ENCODE measurements around the gene LSR.

The LSR gene, protein sequence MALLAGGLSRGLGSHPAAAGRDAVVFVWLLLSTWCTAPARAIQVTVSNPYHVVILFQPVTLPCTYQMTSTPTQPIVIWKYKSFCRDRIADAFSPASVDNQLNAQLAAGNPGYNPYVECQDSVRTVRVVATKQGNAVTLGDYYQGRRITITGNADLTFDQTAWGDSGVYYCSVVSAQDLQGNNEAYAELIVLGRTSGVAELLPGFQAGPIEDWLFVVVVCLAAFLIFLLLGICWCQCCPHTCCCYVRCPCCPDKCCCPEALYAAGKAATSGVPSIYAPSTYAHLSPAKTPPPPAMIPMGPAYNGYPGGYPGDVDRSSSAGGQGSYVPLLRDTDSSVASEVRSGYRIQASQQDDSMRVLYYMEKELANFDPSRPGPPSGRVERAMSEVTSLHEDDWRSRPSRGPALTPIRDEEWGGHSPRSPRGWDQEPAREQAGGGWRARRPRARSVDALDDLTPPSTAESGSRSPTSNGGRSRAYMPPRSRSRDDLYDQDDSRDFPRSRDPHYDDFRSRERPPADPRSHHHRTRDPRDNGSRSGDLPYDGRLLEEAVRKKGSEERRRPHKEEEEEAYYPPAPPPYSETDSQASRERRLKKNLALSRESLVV

GRCh38 chr19:35248310-35249145 lies at the start of gene LSR:
Gene LSR, plus strand, starts transcription at chr19:35249002. Its CDS starts 21 bp downstream, at chr19:35249023.
- DNase-seq, result peak; percentile 91 to 92

- no peak for DNase-seq
Measured at GRCh38 chr19:35199481-35199880, 49.3 kb upstream of the LSR start.

DNA sequence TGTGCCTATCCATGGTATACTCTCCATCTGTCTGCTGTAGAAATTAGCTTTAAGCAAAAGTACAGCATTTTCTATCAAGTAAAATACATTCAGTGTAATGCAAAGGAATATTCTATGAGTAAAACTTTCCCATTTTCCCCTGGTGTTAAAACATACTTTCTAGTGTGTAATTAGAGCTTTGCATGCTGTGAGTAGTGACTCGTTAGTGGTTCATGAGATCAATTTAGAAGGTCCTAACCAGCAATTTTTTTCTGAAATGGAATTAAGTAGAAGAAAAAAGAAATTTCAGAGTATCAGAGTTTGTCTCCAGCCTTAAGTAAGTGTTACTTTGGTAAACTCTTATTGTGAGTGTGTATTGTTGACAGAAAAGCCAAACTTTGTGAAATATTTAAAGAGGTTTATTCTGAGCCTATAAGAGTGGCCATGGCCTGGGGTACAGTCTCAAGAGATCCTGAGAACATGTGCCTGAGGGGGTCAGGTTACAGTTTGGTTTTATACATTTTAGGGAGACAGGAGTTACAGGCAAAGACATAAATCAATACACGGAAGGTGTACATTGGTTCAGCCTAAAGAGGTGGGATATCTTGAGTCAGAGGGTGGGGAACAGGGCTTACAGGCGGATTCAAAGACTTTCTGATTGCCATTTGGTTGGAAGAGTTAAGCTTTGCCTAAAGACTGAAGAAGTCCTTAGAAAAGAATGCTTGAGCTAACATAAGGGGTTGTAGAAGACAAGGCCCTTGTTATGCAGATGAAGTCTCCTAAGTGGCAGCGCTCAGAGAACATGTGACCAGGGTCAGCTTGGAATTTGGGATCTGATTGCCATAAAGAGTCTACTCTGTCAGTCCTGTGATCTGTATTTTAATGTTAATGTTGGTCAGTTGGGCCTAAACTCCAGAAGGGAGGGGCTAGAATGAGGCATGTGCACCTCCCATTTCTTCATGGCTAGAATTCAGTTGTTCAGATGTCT lies 45.8 kb upstream of the LSR start:
- DNase-seq, result no peak

GRCh38 chr19:35204799-35205732 lies 43.7 kb upstream of the LSR start:
- DNase-seq, result no peak

- DNase-seq, result no peak
Measured at GRCh38 chr19:35205733-35206323, 43.0 kb upstream of the LSR start.

DNA sequence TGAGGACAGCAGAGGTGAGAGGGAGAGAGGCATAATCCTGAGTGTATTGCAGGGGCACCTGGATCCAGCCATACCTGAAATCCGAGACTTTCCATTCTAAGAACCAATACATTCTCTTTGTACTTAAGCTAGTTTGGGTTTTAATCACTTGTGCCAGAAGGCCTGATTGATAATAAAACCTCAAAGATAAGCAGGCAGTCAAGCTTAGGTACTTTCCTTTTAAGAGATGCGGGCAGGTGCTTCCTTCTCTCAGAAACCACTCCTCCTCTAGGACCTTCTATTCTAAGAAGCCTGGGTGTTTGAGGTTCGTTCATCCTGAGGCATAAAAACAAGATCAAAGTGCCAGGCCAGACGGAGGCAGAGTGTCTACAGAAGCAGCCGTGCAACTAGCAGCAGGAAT lies 42.4 kb upstream of the LSR start:
- no peak for DNase-seq

DNA sequence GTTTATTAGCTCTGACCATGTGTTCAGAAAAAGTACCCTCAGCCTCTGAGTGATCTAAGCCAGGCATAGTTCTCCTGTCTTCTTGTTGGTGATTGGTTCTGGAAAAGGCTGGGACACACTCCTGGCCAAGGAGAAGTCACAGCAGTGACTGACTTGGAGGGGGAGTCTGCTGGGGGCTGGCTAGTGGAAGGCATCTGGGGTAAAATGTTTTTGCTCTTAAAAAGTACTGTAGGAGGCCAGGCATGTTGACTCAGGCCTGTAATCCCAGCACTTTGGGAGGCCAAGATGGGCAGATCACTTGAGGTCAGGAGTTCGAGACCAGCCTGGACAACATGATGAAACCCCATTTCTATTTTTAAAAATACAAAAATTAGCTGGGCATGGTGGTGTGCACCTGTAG lies 41.9 kb upstream of the LSR start:
- DNase-seq, result no peak

DNA sequence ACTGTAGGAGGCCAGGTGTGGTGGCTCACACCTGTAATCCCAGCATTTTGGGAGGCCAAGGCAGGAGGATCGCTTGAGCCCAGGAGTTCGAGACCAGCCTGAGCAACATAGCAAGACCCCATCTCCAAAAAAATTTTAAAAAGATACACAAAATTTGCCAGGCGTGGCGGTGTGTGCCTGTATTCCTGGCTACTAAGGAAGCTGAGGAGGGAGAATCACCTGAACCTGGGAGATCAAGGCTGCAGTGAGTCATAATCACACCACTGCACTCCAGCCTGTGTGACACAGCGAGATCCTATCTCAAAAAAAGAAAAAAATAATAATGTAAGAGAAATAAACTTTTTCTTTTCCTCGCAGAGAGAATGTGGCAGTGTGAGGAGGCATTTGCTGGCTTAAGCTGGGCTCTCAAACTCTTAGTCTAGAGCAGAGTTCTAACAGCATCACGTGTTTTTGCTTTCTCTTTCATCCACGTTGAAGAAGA lies 41.4 kb upstream of the LSR start:
- no peak for DNase-seq

DNA sequence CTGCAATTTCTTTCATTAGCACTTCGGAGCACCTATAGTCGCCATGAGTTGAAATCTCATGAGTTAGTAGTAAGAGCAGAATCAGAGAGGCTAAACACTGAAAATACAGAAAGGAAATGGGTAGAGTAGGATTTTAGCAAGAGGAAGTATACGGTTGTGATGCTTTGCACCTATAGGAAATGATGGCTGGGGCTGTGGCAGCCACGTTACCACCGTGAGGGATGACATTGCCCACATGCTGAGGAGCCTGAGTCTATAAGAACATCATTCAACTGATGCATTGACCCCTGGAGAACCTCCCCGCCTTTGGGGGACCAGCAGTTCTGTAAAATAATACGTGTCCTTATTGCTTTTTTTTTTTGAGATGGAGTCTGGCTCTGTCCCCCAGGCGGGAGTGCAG lies 40.7 kb upstream of the LSR start:
- DNase-seq, result no peak

GRCh38 chr19:35209646-35210045 lies 39.2 kb upstream of the LSR start:
- DNase-seq, result no peak

- no peak for DNase-seq
Measured at GRCh38 chr19:35211545-35212230, 37.1 kb upstream of the LSR start.

- DNase-seq, result no peak
Measured at GRCh38 chr19:35212241-35212640, 36.6 kb upstream of the LSR start.

- peak; percentile 23 to 65 for DNase-seq
Measured at GRCh38 chr19:35213663-35214632, 34.9 kb upstream of the LSR start.

GRCh38 chr19:35214766-35215422 lies 33.9 kb upstream of the LSR start:
- DNase-seq, result no peak

DNA sequence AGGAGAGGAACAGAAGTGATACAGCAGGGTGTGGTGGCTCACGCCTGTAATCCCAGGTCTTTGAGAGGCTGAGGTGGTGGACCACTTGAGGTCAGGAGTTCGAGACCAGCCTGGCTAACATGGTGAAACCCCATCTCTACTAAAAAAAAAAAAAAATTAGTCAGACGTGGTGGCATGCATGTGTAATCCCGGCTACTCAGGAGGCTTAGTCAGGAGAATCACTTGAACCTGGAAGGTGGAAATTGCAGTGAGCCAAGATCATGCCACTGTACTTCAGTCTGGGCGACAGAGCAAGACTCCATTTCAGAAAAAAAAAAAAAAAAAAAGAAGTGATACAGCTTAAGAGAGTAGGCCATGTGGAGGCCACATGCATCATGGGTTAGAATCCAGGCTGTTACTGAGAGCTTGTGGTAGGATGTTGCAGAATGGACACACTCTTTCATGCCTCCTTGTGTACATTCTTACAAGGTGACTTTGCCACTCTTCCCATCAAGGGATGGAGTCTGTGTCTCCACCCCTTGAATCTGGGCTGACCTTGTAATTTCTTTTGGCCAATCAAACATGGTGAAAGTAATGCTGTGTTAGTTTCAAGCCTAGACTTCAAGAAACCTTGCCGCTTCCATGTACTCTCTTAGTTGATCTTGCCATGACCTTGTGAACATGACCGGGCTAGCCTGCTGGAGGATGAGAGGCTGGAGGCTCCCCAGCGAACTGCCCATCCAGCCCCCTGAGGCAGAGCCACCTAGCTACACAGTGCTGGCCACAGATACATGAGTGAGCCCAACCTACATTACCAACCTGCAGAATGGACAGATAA lies 32.6 kb upstream of the LSR start:
- no peak for DNase-seq

DNA sequence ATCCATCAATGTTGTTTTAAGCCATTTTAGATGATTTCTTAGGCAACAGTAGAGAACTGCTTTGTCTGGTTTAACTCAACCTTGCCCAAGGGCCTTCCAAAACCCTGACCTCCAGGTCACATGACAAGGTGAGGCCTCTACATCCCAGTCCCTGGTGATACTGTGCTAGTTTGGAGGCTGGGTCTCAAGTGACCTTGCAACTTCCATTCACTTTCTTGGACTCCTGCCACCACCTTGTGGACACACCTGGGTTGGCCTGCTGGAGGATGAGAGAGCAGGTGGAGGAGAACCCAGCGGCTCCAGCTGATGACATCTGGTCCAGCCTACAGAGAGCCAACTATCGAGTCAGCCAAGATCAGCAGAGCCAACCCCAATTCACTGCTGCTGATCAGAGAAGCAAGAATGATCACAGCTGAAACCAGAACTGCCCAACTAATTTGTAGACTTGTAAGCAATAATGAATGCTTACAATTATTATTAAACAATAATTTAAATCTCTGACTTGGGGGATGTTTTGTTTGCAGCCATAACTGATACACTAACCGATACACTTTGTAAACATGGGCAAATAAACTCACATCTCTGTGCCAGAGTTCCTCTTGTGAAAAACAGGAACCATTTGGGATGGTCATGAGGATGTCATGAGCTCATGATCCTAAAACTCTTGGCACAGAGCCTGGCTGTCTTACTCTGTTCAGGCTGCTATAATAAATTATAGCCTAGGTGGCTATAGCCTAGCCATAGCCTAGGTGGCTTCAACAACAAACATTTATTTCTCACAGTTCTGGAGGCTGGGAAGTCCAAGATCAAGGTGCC lies 31.8 kb upstream of the LSR start:
- no peak for DNase-seq

GRCh38 chr19:35217649-35217990 lies 31.2 kb upstream of the LSR start:
- no peak for DNase-seq

All from NCI-H2081 (cell line).